Nephron progenitor cell (in vitro differentiated cells): ENCODE measurements around the gene CLASRP.

ENCODE experiments used
- DNase-seq: peaks from one replicate; pipeline ENCODE4 v3.0.0; 2021
- H3K27ac Mint-ChIP-seq: 2 replicates; pipeline ENCODE4 v1.8.0; 2021; ENCODE audit warnings: mild to moderate bottlenecking, moderate library complexity, mixed read lengths
- H3K27me3 Mint-ChIP-seq: 2 replicates; pipeline ENCODE4 v1.8.0; 2021; ENCODE audit warnings: mild to moderate bottlenecking, low read depth, mixed read lengths; ENCODE audit not compliant: poor library complexity
- H3K36me3 Mint-ChIP-seq: 2 replicates; pipeline ENCODE4 v1.8.0; 2021; ENCODE audit warnings: low read depth, mixed read lengths
- H3K4me1 Mint-ChIP-seq: 2 replicates; pipeline ENCODE4 v1.8.0; 2021; ENCODE audit warnings: mixed read lengths
- H3K4me3 Mint-ChIP-seq: 2 replicates; pipeline ENCODE4 v1.8.0; 2021; ENCODE audit warnings: mild to moderate bottlenecking, moderate library complexity, mixed read lengths
- H3K9me3 Mint-ChIP-seq: 2 replicates; pipeline ENCODE4 v1.8.0; 2021; ENCODE audit warnings: mild to moderate bottlenecking, moderate library complexity, mixed read lengths
- TF ChIP-seq, protein P1 (sequence below): fragments of 200-600 bp; sonication (generic); IDR thresholded peaks from 2 replicates; pipeline ENCODE4 v1.5.0; 2021; ENCODE audit warnings: antibody characterized with exemption

CLASRP gene

GRCh38 chr19:45071969-45072790 is 33.3 kb downstream of the CLASRP start:
- Mint-ChIP-seq H3K27me3 (peaks cover 28% of the 10 kb centered on the region), H3K4me3 (no peak overlapping the region), H3K36me3 (peaks cover 16% of the 10 kb centered on the region), H3K27ac (no peak overlapping the region), H3K9me3 (no peaks in the 10 kb centered on the region), H3K4me1 (peaks cover 15% of the 10 kb centered on the region)
- DNase-seq: no peak
- TF ChIP-seq, protein P1, sequence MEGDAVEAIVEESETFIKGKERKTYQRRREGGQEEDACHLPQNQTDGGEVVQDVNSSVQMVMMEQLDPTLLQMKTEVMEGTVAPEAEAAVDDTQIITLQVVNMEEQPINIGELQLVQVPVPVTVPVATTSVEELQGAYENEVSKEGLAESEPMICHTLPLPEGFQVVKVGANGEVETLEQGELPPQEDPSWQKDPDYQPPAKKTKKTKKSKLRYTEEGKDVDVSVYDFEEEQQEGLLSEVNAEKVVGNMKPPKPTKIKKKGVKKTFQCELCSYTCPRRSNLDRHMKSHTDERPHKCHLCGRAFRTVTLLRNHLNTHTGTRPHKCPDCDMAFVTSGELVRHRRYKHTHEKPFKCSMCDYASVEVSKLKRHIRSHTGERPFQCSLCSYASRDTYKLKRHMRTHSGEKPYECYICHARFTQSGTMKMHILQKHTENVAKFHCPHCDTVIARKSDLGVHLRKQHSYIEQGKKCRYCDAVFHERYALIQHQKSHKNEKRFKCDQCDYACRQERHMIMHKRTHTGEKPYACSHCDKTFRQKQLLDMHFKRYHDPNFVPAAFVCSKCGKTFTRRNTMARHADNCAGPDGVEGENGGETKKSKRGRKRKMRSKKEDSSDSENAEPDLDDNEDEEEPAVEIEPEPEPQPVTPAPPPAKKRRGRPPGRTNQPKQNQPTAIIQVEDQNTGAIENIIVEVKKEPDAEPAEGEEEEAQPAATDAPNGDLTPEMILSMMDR: no peak

DNA sequence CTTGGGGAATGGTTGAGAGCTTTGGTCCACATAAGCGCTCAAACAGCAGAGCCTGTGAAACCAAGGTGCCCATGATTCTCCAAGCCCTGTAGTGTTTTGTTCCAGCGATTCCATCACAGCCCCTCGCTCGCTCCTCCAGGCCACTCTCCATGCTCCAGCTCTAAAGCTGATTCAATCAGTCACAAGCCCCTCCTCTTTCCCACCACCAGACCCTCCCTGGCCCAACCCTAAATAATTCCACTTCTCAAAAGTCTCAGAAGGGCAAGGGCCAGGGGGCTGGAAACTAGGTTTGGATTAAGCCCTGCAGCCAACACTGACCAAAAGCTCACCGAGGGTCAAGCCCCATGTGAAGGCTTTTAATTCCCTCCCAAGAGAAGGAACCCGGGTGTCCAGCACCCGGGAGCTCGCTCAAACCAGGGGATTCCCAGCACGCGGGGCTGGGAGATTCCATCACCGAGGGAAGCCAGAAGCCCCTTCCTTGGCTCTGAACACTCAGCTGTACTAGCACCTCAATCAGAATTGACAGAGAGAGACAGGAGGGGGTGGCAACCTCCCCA is 36.0 kb downstream of the CLASRP start:
- Mint-ChIP-seq H3K36me3 (peaks cover 10% of the 10 kb centered on the region), H3K27me3 (peaks cover 40% of the 10 kb centered on the region), H3K4me1 (peaks cover 25% of the 10 kb centered on the region), H3K27ac (no peak overlapping the region), H3K4me3 (peak overlapping the region; percentile 41), H3K9me3 (no peaks in the 10 kb centered on the region)
- DNase-seq: peak; percentile 19
- TF ChIP-seq, protein P1: no peak

- peaks cover 4% of the 10 kb centered on the region for H3K36me3 Mint-ChIP-seq
- H3K27ac Mint-ChIP-seq: no peak overlapping the region
- DNase-seq: peak; percentile 28
- TF ChIP-seq, protein P1: no peak
- H3K4me1 Mint-ChIP-seq: peaks cover 32% of the 10 kb centered on the region
- H3K4me3 Mint-ChIP-seq: peak overlapping the region; percentile 63
- peaks cover 40% of the 10 kb centered on the region for H3K27me3 Mint-ChIP-seq
- no peaks in the 10 kb centered on the region for H3K9me3 Mint-ChIP-seq
Measured at GRCh38 chr19:45075301-45076028, 36.6 kb downstream of the CLASRP start.

- Mint-ChIP-seq H3K27me3 (peaks cover 40% of the 10 kb centered on the region), H3K4me1 (peaks cover 38% of the 10 kb centered on the region), H3K9me3 (no peaks in the 10 kb centered on the region), H3K4me3 (peak within 1 kb of the TSS; percentile 68), H3K36me3 (peaks cover 4% of the 10 kb centered on the region), H3K27ac (no peak within 1 kb of the TSS)
- TF ChIP-seq, protein P1: no peak
- DNase-seq: peak; percentile 77
Measured at GRCh38 chr19:45076029-45076850, 37.4 kb downstream of the CLASRP start, which contains the start of gene ZNF296. ZNF296 (minus strand) TSS chr19:45076478; CDS start chr19:45076373, 105 bp downstream.

GRCh38 chr19:45076851-45077730 is 38.2 kb downstream of the CLASRP start:
- Mint-ChIP-seq H3K9me3 (no peaks in the 10 kb centered on the region), H3K27ac (no peak overlapping the region), H3K36me3 (peaks cover 13% of the 10 kb centered on the region), H3K27me3 (peaks cover 40% of the 10 kb centered on the region), H3K4me3 (peak overlapping the region; percentile 68), H3K4me1 (peaks cover 46% of the 10 kb centered on the region)
- DNase-seq: no peak
- TF ChIP-seq, protein P1: no peak
